H1 (cell line): ENCODE measurements around the gene NOS1AP. TPM values are rescaled to one million over a fixed set of nuclear protein-coding genes. Genes with fewer than 3 reads are reported as not detected.

ENCODE experiments used
- CHD7 ChIP-seq: fragments of 300-600 bp; sonication (generic); IDR thresholded peaks from 2 replicates; pipeline ENCODE4 v1.7.1; 2012; ENCODE audit warnings: low read length, moderate library complexity, mild to moderate bottlenecking, inconsistent platforms; ENCODE audit not compliant: insufficient replicate concordance
- SRF ChIP-seq: IDR thresholded peaks from 2 replicates; pipeline ENCODE4 v1.6.1; 2011; ENCODE audit warnings: mild to moderate bottlenecking, low read depth, low read length, moderate library complexity
- polyA plus RNA-seq, 7 experiments: library from polyadenylated mRNA; depleted of rRNA in 3 of 7; stranded (reverse) in 5 of 7; unstranded in 2 of 7; fragments of >200 nt in 5 of 7; fragments of 200-250 nt in 2 of 7; gene quantifications; 1 replicate in 5 of 7; 2 replicates in 1 of 7; 4 replicates in 1 of 7; pipeline versions ENCODE4 v1.2.1 to v1.2.3, GENCODE V29; 2011 to 2013; ENCODE audit warnings: missing spikeins in 2 of 7, mixed read lengths in 2 of 7
- total RNA-seq: library from RNA; stranded (reverse); fragmentation: NEBNext Ultra II Directional; extraction: Animal tissue kit (Norgen Biotek cat#: 25700); gene quantifications from 2 replicates; pipeline ENCODE4 v1.2.1, GENCODE V29; 2021

The NOS1AP gene
- total and polyA plus RNA-seq, 2 of the 8 experiments (the other 6 are each of a cell fraction or from before 2014, with no cell fraction given), result 2.4 to 12.1 TPM

- TF ChIP-seq CHD7, result no peak
- no peak for TF ChIP-seq SRF
These were observed 6.4 kb downstream of the NOS1AP start (continued) for GRCh38 chr1:162075862-162076261.
